Measurements from ENCODE around the gene HCN3. TPM values are rescaled to one million over a fixed set of nuclear protein-coding genes. Genes with fewer than 3 reads are reported as not detected.

The HCN3 gene
- total RNA-seq, 1 donor from 2014 or later: 1.9 TPM

DNA sequence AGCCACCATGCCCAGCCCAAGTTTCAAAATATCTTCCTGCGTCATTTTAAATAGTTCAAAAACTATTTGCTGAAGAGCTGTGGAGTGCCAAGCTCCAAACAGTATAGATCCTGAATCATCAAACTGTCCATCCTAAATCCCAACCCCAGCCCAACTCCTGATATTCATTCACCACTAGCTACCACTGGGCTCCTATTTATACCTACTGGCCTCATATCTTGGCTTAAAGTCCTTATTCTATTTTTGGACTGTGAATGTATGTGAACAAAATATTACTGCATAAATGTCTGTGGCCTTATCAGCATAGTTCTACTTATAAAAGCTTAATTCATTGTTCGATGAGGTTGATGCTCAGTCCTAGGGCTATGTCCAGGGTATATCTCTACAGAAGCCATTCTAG, 9.9 kb upstream of the HCN3 start:
- Histone ChIP-seq H3K27ac (no peak overlapping the region), H3K27me3 (no peaks in the 10 kb centered on the region), H2AFZ (replicated peaks) (no peak overlapping the region), H3K4me3 (no peak overlapping the region), H3K4me1 (peaks cover 10% of the 10 kb centered on the region), H3K4me2 (no peak overlapping the region), H3K79me2 (ENCODE audit: low read depth) (peaks cover 33% of the 10 kb centered on the region), H3K9ac (no peak overlapping the region), H4K20me1 (ENCODE audit: low read depth) (peaks cover 32% of the 10 kb centered on the region), H3K36me3 (peaks cover 18% of the 10 kb centered on the region), H3F3A (ENCODE audit: low read depth) (peaks cover 87% of the 10 kb centered on the region), H3K9me3 (ENCODE audit: low read depth) (no peaks in the 10 kb centered on the region)
- Mint-ChIP-seq H3K9me3 (no peaks in the 10 kb centered on the region), H3K36me3 (peaks cover 53% of the 10 kb centered on the region), H3K4me3 (no peak overlapping the region), H3K27ac (no peak overlapping the region), H3K4me1 (peaks cover 14% of the 10 kb centered on the region), H3K27me3 (ENCODE audit: insufficient read depth, low read depth) (peaks cover 3% of the 10 kb centered on the region)
- TF ChIP-seq EZH2 (IDR thresholded peaks at IDR 0.05): no peak
- TF ChIP-seq EZH2phosphoT487 (IDR thresholded peaks at IDR 0.05): no peak
- no peak for DNase-seq (ENCODE audit: low spot score)

DNA sequence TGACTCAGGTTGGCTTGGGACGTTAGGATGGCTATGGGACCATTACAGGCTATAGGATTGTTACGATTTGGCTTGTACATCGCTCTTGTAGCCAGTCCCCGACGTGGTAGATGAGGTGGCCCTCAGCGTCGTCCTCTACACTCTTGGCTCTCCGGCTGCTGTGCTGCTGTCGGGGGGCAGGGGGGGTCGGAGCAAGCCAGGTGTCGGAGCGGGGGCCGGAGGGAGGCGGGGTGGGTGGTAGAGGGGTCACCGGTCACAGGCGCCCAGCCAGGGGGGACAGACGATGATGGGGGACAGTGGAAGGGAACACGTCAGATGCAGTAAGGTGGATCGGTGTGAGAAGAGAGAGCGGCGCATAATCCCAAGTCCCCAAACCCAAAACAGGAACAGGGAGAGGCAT, 8.6 kb upstream of the HCN3 start:
- Histone ChIP-seq H2AFZ (replicated peaks) (no peak overlapping the region), H3K9me3 (ENCODE audit: low read depth) (no peaks in the 10 kb centered on the region), H3K79me2 (ENCODE audit: low read depth) (peaks cover 40% of the 10 kb centered on the region), H4K20me1 (ENCODE audit: low read depth) (peaks cover 38% of the 10 kb centered on the region), H3K27me3 (no peaks in the 10 kb centered on the region), H3F3A (ENCODE audit: low read depth) (peaks cover 83% of the 10 kb centered on the region), H3K4me1 (peaks cover 12% of the 10 kb centered on the region), H3K9ac (no peak overlapping the region), H3K4me2 (no peak overlapping the region), H3K27ac (no peak overlapping the region), H3K4me3 (no peak overlapping the region), H3K36me3 (peaks cover 18% of the 10 kb centered on the region)
- H3K27ac Mint-ChIP-seq: no peak overlapping the region
- no peaks in the 10 kb centered on the region for H3K9me3 Mint-ChIP-seq
- no peak overlapping the region for H3K4me3 Mint-ChIP-seq
- H3K36me3 Mint-ChIP-seq: peaks cover 56% of the 10 kb centered on the region
- peaks cover 18% of the 10 kb centered on the region for H3K4me1 Mint-ChIP-seq
- peaks cover 2% of the 10 kb centered on the region for H3K27me3 Mint-ChIP-seq (ENCODE audit: insufficient read depth, low read depth)
- DNase-seq (ENCODE audit: low spot score): no peak
- TF ChIP-seq EZH2phosphoT487 (IDR thresholded peaks at IDR 0.05): no peak
- TF ChIP-seq CTCF (IDR thresholded peaks at IDR 0.05): no peak
- TF ChIP-seq EZH2 (IDR thresholded peaks at IDR 0.05): no peak

DNA sequence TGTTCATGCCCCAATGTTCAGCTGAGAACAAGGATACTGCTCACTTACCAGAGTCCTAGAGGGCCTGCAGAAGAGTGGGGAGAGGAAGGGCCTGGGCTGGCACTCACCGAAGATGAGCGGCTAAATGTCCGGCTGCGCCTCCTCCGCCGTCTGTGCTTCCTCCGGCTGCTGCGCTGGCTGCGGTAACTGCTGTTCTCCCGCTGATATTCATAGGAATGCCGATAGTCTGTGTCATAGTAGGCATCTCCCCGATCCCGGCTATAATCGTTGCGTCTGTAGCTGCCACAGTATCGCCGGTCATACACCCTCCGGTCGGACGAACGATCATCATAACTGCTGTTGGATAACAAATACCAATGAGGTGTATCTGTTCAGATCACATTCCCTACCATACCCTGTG, 7.9 kb upstream of the HCN3 start:
- H3K79me2 ChIP-seq (ENCODE audit: low read depth): peaks cover 40% of the 10 kb centered on the region
- TF ChIP-seq CTCF (IDR thresholded peaks at IDR 0.05): no peak
- TF ChIP-seq EZH2 (IDR thresholded peaks at IDR 0.05): no peak
- TF ChIP-seq EZH2phosphoT487 (IDR thresholded peaks at IDR 0.05): no peak
- Mint-ChIP-seq H3K9me3 (no peaks in the 10 kb centered on the region), H3K4me3 (no peak overlapping the region), H3K4me1 (peaks cover 22% of the 10 kb centered on the region), H3K27me3 (ENCODE audit: insufficient read depth, low read depth) (peaks cover 3% of the 10 kb centered on the region), H3K36me3 (peaks cover 52% of the 10 kb centered on the region), H3K27ac (no peak overlapping the region)
- H3K27me3 ChIP-seq: no peaks in the 10 kb centered on the region
- H2AFZ ChIP-seq (replicated peaks): no peak overlapping the region
- H3K27ac ChIP-seq: no peak overlapping the region
- peaks cover 81% of the 10 kb centered on the region for H3F3A ChIP-seq (ENCODE audit: low read depth)
- no peaks in the 10 kb centered on the region for H3K9me3 ChIP-seq (ENCODE audit: low read depth)
- H4K20me1 ChIP-seq (ENCODE audit: low read depth): peaks cover 38% of the 10 kb centered on the region
- peaks cover 18% of the 10 kb centered on the region for H3K36me3 ChIP-seq
- no peak overlapping the region for H3K4me3 ChIP-seq
- no peak overlapping the region for H3K4me2 ChIP-seq
- H3K4me1 ChIP-seq: peaks cover 14% of the 10 kb centered on the region
- H3K9ac ChIP-seq: no peak overlapping the region
- no peak for DNase-seq (ENCODE audit: low spot score)

GRCh38 chr1:155272466-155273342, 4.6 kb upstream of the HCN3 start:
- Histone ChIP-seq H2AFZ (replicated peaks) (no peak overlapping the region), H3K36me3 (peaks cover 8% of the 10 kb centered on the region)
- H3K36me3 Mint-ChIP-seq: peaks cover 29% of the 10 kb centered on the region

More at GRCh38 chr1:155272466-155273342, 4.6 kb upstream of the HCN3 start:
- Histone ChIP-seq H3K4me2 (peak overlapping the region; percentile 88), H3K79me2 (ENCODE audit: low read depth) (peaks cover 40% of the 10 kb centered on the region), H3K9ac (peak overlapping the region; percentile 65), H3K4me3 (peak overlapping the region; percentile 80), H4K20me1 (ENCODE audit: low read depth) (peaks cover 36% of the 10 kb centered on the region), H3F3A (ENCODE audit: low read depth) (peaks cover 60% of the 10 kb centered on the region), H3K4me1 (peaks cover 19% of the 10 kb centered on the region), H3K9me3 (ENCODE audit: low read depth) (no peaks in the 10 kb centered on the region), H3K27ac (peak overlapping the region; percentile 81), H3K27me3 (peaks cover 3% of the 10 kb centered on the region)
- Mint-ChIP-seq H3K4me1 (peaks cover 33% of the 10 kb centered on the region), H3K4me3 (peak overlapping the region; percentile 95), H3K9me3 (no peaks in the 10 kb centered on the region), H3K27ac (peak overlapping the region; percentile 84), H3K27me3 (ENCODE audit: insufficient read depth, low read depth) (peaks cover 3% of the 10 kb centered on the region)
- TF ChIP-seq CTCF (IDR thresholded peaks at IDR 0.05): no peak
- TF ChIP-seq EZH2phosphoT487 (IDR thresholded peaks at IDR 0.05): no peak
- TF ChIP-seq EZH2 (IDR thresholded peaks at IDR 0.05): no peak
- no peak for DNase-seq (ENCODE audit: low spot score)
